Neural cell (in vitro differentiated cells): ENCODE measurements around the gene MMP15.

Source experiments
- CTCF ChIP-seq: fragments of 450-650 bp; IDR thresholded peaks from 2 replicates; pipeline ENCODE4 v1.5.1; 2014; ENCODE audit warnings: antibody characterized with exemption, mild to moderate bottlenecking, moderate library complexity; ENCODE audit not compliant: poor library complexity, severe bottlenecking
- EZH2 ChIP-seq: fragments of 200-600, 300-800 bp; shearing (Covaris generic), sonication (generic); IDR thresholded peaks from 2 replicates; pipeline ENCODE4 v1.6.1; 2014; ENCODE audit warnings: antibody characterized with exemption, low read length, borderline replicate concordance, mild to moderate bottlenecking; ENCODE audit not compliant: insufficient read depth, poor library complexity, severe bottlenecking
- TAF1 ChIP-seq: IDR thresholded peaks from 2 replicates; pipeline ENCODE4 v1.6.1; 2012; ENCODE audit warnings: low read depth

DNA sequence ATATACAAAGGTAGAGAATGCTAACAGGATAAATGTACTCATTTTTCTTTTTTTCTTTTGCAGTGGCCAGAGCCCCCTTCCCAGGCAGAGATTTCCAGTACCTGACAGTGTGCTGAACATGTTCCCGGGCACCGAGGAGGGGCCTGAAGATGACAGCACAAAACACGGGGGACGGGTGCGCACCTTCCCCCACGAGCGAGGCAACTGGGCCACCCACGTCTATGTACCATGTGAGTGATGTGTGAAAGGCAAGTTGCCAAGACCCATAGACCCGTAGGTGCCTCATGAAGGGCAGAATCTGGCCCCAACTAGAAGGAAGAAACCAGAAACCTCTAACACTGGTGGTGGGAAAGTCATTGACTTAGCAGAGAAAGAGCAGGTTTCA is 23.1 kb upstream of the MMP15 start:
- TF ChIP-seq CTCF (no peak), TAF1 (no peak), EZH2 (no peak)
